Globus pallidus (tissue), 1 donor: ENCODE data around the gene CNTN4.
A peak's percentile ranks its signal among the peaks of the same experiment; 100 is the strongest.
"Not testable (repeated sequence)": the region's sequence is repeated elsewhere in the genome, so short reads cannot be mapped to it uniquely, and the experiment has no call there.

Experiments
- DNase-seq: peaks from one replicate; pipeline ENCODE4 v3.0.0-alpha.2; 2015; ENCODE audit warnings: low spot score

Gene CNTN4

GRCh38 chr3:2908693-2909351 lies 810.2 kb downstream of the CNTN4 start:
- DNase-seq = no peak

- DNase-seq = no peak
Measured at GRCh38 chr3:2910997-2911396, 812.3 kb downstream of the CNTN4 start.

- no peak for DNase-seq
Measured at GRCh38 chr3:2915826-2916225, 817.2 kb downstream of the CNTN4 start.

- not testable (repeated sequence) for DNase-seq
Measured at GRCh38 chr3:2916640-2917039, 818.0 kb downstream of the CNTN4 start.

GRCh38 chr3:2920103-2920502 lies 821.4 kb downstream of the CNTN4 start:
- no peak for DNase-seq

GRCh38 chr3:2921452-2921851 lies 822.8 kb downstream of the CNTN4 start:
- peak; percentile 7 for DNase-seq

- DNase-seq = peak; percentile 19
Measured at GRCh38 chr3:2921903-2922302, 823.2 kb downstream of the CNTN4 start.

- no peak for DNase-seq
Measured at GRCh38 chr3:2923390-2923789, 824.7 kb downstream of the CNTN4 start.

- no peak for DNase-seq
Measured at GRCh38 chr3:2927259-2927658, 828.6 kb downstream of the CNTN4 start.

GRCh38 chr3:2929574-2929973 lies 830.9 kb downstream of the CNTN4 start:
- no peak for DNase-seq

GRCh38 chr3:2931265-2931664 lies 832.6 kb downstream of the CNTN4 start:
- DNase-seq = no peak

- no peak for DNase-seq
Measured at GRCh38 chr3:2934541-2934940, 835.9 kb downstream of the CNTN4 start.

- no peak for DNase-seq
Measured at GRCh38 chr3:2937055-2937454, 838.4 kb downstream of the CNTN4 start.

- no peak for DNase-seq
Measured at GRCh38 chr3:2937592-2937991, 838.9 kb downstream of the CNTN4 start.

- no peak for DNase-seq
Measured at GRCh38 chr3:2938711-2939110, 840.0 kb downstream of the CNTN4 start.

GRCh38 chr3:2940062-2940461 lies 841.4 kb downstream of the CNTN4 start:
- no peak for DNase-seq

GRCh38 chr3:2944628-2945027 lies 846.0 kb downstream of the CNTN4 start:
- DNase-seq = no peak

- DNase-seq = no peak
Measured at GRCh38 chr3:2945121-2945520, 846.5 kb downstream of the CNTN4 start.

GRCh38 chr3:2947536-2947935 lies 848.9 kb downstream of the CNTN4 start:
- DNase-seq = no peak

GRCh38 chr3:2948882-2949281 lies 850.2 kb downstream of the CNTN4 start:
- no peak for DNase-seq

GRCh38 chr3:2950159-2950558 lies 851.5 kb downstream of the CNTN4 start:
- DNase-seq = no peak

- DNase-seq = no peak
Measured at GRCh38 chr3:2957115-2957514, 858.4 kb downstream of the CNTN4 start.

GRCh38 chr3:2958551-2958950 lies 859.9 kb downstream of the CNTN4 start:
- DNase-seq = no peak

- peak; percentile 51 for DNase-seq
Measured at GRCh38 chr3:2961576-2961975, 862.9 kb downstream of the CNTN4 start.

- DNase-seq = no peak
Measured at GRCh38 chr3:2967871-2968270, 869.2 kb downstream of the CNTN4 start.
